Measurements from ENCODE around the gene SSNA1.

- TF ChIP-seq CTCF (IDR thresholded peaks at IDR 0.05) (no peak), POLR2A (IDR thresholded peaks at IDR 0.05) (no peak)
Measured at GRCh38 chr9:137163805-137164204, 24.7 kb upstream of the SSNA1 start.

All from esophagus squamous epithelium (tissue), 4 donors.